BJ (cell line): ENCODE measurements around the gene SNX32. TPM values are rescaled to one million over a fixed set of nuclear protein-coding genes. Genes with fewer than 3 reads are reported as not detected.

ENCODE experiments used
- CTCF ChIA-PET: fragments of 350-600 bp; formaldehyde crosslinking; extraction: SDS; loops from one replicate; lab custom pipeline; 2021; ENCODE audit warnings: antibody characterized with exemption, inconsistent platforms; lab: Yijun Ruan, JAX
- POLR2A ChIA-PET: fragments of 300-600 bp; sonication (Branson Sonifier 250); formaldehyde crosslinking; extraction: SDS; loops from one replicate; lab custom pipeline; 2021; ENCODE audit warnings: antibody characterized with exemption; lab: Charles Lee
- DNase-seq: peaks from one replicate; pipeline ENCODE4 v3.0.0-alpha.2; 2011; ENCODE audit warnings: low read depth
- H3K27me3 ChIP-seq: 2 replicates; pipeline ENCODE4 v1.6.0; 2011; ENCODE audit warnings: low read length; ENCODE audit not compliant: control insufficient read depth, insufficient read depth
- H3K36me3 ChIP-seq: 2 replicates; pipeline ENCODE4 v1.5.1; 2011; ENCODE audit warnings: low read length; ENCODE audit not compliant: control insufficient read depth, insufficient read depth
- H3K4me3 ChIP-seq: 2 replicates; pipeline ENCODE4 v1.5.1; 2011; ENCODE audit warnings: low read depth, mild to moderate bottlenecking, control low read depth, low read length
- polyA plus RNA-seq: library from polyadenylated mRNA; depleted of rRNA; stranded (reverse); fragments of >200 nt; gene quantifications from 2 replicates; pipeline ENCODE4 v1.2.3, GENCODE V29; 2011
- TF ChIP-seq, protein P1 (sequence below): IDR thresholded peaks from 2 replicates; pipeline ENCODE4 v1.5.1; 2011; ENCODE audit warnings: low read depth, mild to moderate bottlenecking, control low read depth, inconsistent platforms, low read length, moderate library complexity; ENCODE audit not compliant: insufficient read depth

Gene SNX32
- polyA plus RNA-seq, 1 experiment: 0.13 TPM

GRCh38 chr11:65859095-65859811 lies 25.5 kb downstream of the SNX32 start:
- CTCF ChIA-PET: interaction anchor here (0.8 to 4.5 kb wide), 22 partner anchors 9 to 261 kb away, joined by 3 to 70 read pairs (median 5); partner anchors contain the start of genes CCDC85B, EFEMP2, FIBP and KAT5
- TF ChIP-seq, protein P1, sequence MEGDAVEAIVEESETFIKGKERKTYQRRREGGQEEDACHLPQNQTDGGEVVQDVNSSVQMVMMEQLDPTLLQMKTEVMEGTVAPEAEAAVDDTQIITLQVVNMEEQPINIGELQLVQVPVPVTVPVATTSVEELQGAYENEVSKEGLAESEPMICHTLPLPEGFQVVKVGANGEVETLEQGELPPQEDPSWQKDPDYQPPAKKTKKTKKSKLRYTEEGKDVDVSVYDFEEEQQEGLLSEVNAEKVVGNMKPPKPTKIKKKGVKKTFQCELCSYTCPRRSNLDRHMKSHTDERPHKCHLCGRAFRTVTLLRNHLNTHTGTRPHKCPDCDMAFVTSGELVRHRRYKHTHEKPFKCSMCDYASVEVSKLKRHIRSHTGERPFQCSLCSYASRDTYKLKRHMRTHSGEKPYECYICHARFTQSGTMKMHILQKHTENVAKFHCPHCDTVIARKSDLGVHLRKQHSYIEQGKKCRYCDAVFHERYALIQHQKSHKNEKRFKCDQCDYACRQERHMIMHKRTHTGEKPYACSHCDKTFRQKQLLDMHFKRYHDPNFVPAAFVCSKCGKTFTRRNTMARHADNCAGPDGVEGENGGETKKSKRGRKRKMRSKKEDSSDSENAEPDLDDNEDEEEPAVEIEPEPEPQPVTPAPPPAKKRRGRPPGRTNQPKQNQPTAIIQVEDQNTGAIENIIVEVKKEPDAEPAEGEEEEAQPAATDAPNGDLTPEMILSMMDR: peak; percentile 17; the same call in 1 of the 2 replicates

DNA sequence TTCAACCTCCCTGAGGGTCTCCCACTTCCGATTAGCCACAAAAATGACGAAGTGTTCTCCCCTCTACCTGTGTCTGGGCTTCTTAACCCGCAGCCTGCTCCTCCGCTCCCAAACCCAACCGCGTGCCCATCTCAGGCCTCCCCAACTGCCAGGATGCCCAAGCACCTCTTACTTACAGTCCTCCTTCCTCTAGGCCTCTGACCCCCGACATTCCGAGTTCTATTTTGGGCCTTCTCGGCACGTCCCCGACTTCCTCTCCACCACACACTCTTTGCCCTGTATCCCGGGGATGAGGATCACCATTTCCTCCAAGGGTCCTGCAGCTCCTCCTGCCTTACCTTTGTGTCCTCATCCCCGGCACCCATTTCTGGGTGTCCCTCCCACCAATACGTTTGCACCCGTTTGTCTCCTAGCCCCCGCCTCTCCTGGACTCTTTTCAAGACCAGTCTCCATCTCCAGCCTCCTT lies 26.1 kb downstream of the SNX32 start:
- POLR2A ChIA-PET: interaction anchor here (0.5 to 1.2 kb wide), 9 partner anchors 11 to 584 kb away, joined by 3 to 16 read pairs (median 4); partner anchors contain the start of genes BANF1 and FIBP
- TF ChIP-seq, protein P1: no peak
- no peak for DNase-seq
- CTCF ChIA-PET: interaction anchor here (0.6 to 4.5 kb wide), 24 partner anchors 10 to 921 kb away, joined by 3 to 70 read pairs (median 4); partner anchors contain the start of genes CCDC85B, EFEMP2, FIBP and KAT5
- Histone ChIP-seq H3K36me3 (peaks cover 35% of the 10 kb centered on the region), H3K4me3 (peak overlapping the region; percentile 93), H3K27me3 (no peaks in the 10 kb centered on the region)

More at GRCh38 chr11:65859095-65859811, 25.5 kb downstream of the SNX32 start:
- peak; percentile 87 for DNase-seq
- POLR2A ChIA-PET: interaction anchor here (0.5 to 1.2 kb wide), 7 partner anchors 12 to 585 kb away, joined by 3 to 16 read pairs (median 5); partner anchors contain the start of genes BANF1 and FIBP
- H3K36me3 ChIP-seq: peaks cover 35% of the 10 kb centered on the region
- peak overlapping the region; percentile 93 for H3K4me3 ChIP-seq
- no peaks in the 10 kb centered on the region for H3K27me3 ChIP-seq

GRCh38 chr11:65860278-65861164 lies 26.8 kb downstream of the SNX32 start, which contains the start of gene MUS81:
Gene MUS81, plus strand, starts transcription at chr11:65860433. Its CDS starts 321 bp downstream, at chr11:65860754.
- ChIA-PET CTCF (interaction anchor here (0.6 to 4.5 kb wide), 22 partner anchors 10 to 922 kb away, joined by 3 to 70 read pairs (median 4); partner anchors contain the start of genes CCDC85B, EFEMP2, FIBP and KAT5), POLR2A (interaction anchor here (0.6 to 1.2 kb wide), 5 partner anchors 11 to 184 kb away, joined by 3 to 7 read pairs (median 3); no protein-coding TSS in a partner anchor)
- Histone ChIP-seq H3K27me3 (no peaks in the 10 kb centered on the region), H3K36me3 (peaks cover 33% of the 10 kb centered on the region), H3K4me3 (peak within 1 kb of the TSS; percentile 93)
- TF ChIP-seq, protein P1: peak; percentile 93
- DNase-seq: peak; percentile 78

DNA sequence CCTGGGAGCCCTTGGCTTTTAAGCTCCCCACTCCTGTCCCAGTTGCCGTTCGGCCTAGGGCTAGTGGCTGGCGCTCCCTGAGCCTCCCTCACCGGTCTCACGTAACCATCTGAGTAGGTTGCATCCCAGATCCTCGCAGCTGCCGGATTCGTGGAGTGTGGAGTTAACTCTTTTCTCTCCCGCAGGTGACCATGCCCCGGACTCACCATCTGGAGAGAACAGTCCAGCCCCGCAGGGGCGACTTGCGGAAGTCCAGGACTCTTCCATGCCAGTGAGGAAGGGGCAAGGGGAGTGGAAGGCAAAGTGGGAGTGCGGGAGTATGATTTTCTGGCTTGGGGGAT lies 27.4 kb downstream of the SNX32 start:
- H3K27me3 ChIP-seq: no peaks in the 10 kb centered on the region
- no peak for DNase-seq
- TF ChIP-seq, protein P1: no peak
- H3K36me3 ChIP-seq: peaks cover 29% of the 10 kb centered on the region
- ChIA-PET POLR2A (interaction anchor here (0.7 kb wide), 1 partner anchor 10 kb away, joined by 3 read pairs; no protein-coding TSS in a partner anchor), CTCF (interaction anchor here (2.5 to 4.5 kb wide), 3 partner anchors 10 to 28 kb away, joined by 24 to 70 read pairs (median 44); partner anchors contain the start of genes CCDC85B, EFEMP2 and FIBP)
- H3K4me3 ChIP-seq: peak overlapping the region; percentile 93
